A673 (cell line): ENCODE results near the gene OSGEP.

Experiments used
- CTCF ChIP-seq: fragments of 300-800, 200-600 bp; sonication (generic); conservative IDR thresholded peaks from 2 replicates; pipeline ENCODE4 v1.5.1; 2017; ENCODE audit warnings: low read depth, mild to moderate bottlenecking, antibody characterized with exemption, low read length, moderate library complexity, mixed read lengths
- EZH2 ChIP-seq: fragments of 200-600 bp; sonication (generic); IDR thresholded peaks from 2 replicates; pipeline ENCODE4 v1.6.1; 2017; ENCODE audit warnings: borderline replicate concordance, low read depth, mild to moderate bottlenecking, mixed read lengths, antibody characterized with exemption, low read length; ENCODE audit not compliant: poor library complexity, severe bottlenecking

GRCh38 chr14:20492486-20492885, 37.9 kb upstream of the OSGEP start:
- no peak for TF ChIP-seq CTCF
- no peak for TF ChIP-seq EZH2
